ENCODE measurements around the gene MFAP4.

Gene MFAP4

GRCh38 chr17:19384723-19385391 is 2.1 kb downstream of the MFAP4 start:
- no peak for DNase-seq

- DNase-seq: no peak
Measured at GRCh38 chr17:19383681-19384470, 3.1 kb downstream of the MFAP4 start.

- no peak for DNase-seq
Measured at GRCh38 chr17:19382531-19383444, 4.2 kb downstream of the MFAP4 start.

GRCh38 chr17:19381741-19382444 is 5.1 kb downstream of the MFAP4 start:
- no peak for DNase-seq

- DNase-seq: no peak
Measured at GRCh38 chr17:19381361-19381740, 5.6 kb downstream of the MFAP4 start.

- no peak for DNase-seq
Measured at GRCh38 chr17:19380481-19381301, 6.3 kb downstream of the MFAP4 start.

GRCh38 chr17:19379361-19380065 is 7.5 kb downstream of the MFAP4 start:
- no peak for DNase-seq

GRCh38 chr17:19378416-19379360 is 8.3 kb downstream of the MFAP4 start, which contains the start of gene MAPK7:
Gene MAPK7, plus strand, starts transcription at chr17:19378498. Its CDS starts 403 bp downstream, at chr17:19378901.
- DNase-seq: no peak

GRCh38 chr17:19377602-19378415 is 9.2 kb downstream of the MFAP4 start:
- peak; percentile 91 for DNase-seq

GRCh38 chr17:19376811-19377210 is 10.2 kb downstream of the MFAP4 start:
- no peak for DNase-seq

- no peak for DNase-seq
Measured at GRCh38 chr17:19375732-19376131, 11.3 kb downstream of the MFAP4 start.

GRCh38 chr17:19374136-19374535 is 12.9 kb downstream of the MFAP4 start:
- DNase-seq: no peak

- no peak for DNase-seq
Measured at GRCh38 chr17:19372866-19373504, 14.0 kb downstream of the MFAP4 start.

- DNase-seq: no peak
Measured at GRCh38 chr17:19372439-19372838, 14.6 kb downstream of the MFAP4 start.

GRCh38 chr17:19372011-19372370 is 15.0 kb downstream of the MFAP4 start:
- no peak for DNase-seq

- no peak for DNase-seq
Measured at GRCh38 chr17:19371259-19372010, 15.6 kb downstream of the MFAP4 start.

- no peak for DNase-seq
Measured at GRCh38 chr17:19370493-19370960, 16.5 kb downstream of the MFAP4 start.
